Panc1 (cell line): ENCODE data around the gene GJC2. TPM values are rescaled to one million over a fixed set of nuclear protein-coding genes. Genes with fewer than 3 reads are reported as not detected.

Source experiments
- ATAC-seq: fragments of 200-7000 bp; cut with Tn5 transposase; 2 replicates; pipeline ENCODE4 v1.9.1; 2020; ENCODE audit warnings: mild to moderate bottlenecking, moderate library complexity
- BruUV-seq: library from RNA; stranded (reverse); fragments of 400-500 nt; replicated peaks from 2 replicates; lab custom pipeline; 2021; lab: Mats Ljungman, UMichigan
- CTCF ChIA-PET: fragments of 300-600 bp; sonication (Branson Sonifier 250); formaldehyde crosslinking; loops from one replicate; lab custom pipeline; 2022; ENCODE audit warnings: antibody characterized with exemption; lab: Charles Lee
- POLR2A ChIA-PET: fragments of 300-600 bp; sonication (Branson Sonifier 250); formaldehyde crosslinking; loops from one replicate; lab custom pipeline; 2022; ENCODE audit warnings: antibody characterized with exemption; lab: Charles Lee
- DNase-seq: peaks from one replicate; pipeline ENCODE4 v3.0.0-alpha.2; 2010; ENCODE audit warnings: low read depth, low spot score
- H3K27ac ChIP-seq: 2 replicates; pipeline ENCODE4 v1.5.1; 2011; ENCODE audit warnings: mild to moderate bottlenecking, low read length, inconsistent platforms
- H3K27me3 ChIP-seq: fragments of 200-500 bp; sonication (Bioruptor generic); 2 replicates; pipeline ENCODE4 v1.6.0; 2014; ENCODE audit warnings: low read length, inconsistent platforms; ENCODE audit not compliant: control insufficient read depth, insufficient read depth
- H3K36me3 ChIP-seq: fragments of 200-500 bp; sonication (Bioruptor generic); 2 replicates; pipeline ENCODE4 v1.5.1; 2014; ENCODE audit warnings: inconsistent platforms, mild to moderate bottlenecking, low read length, moderate library complexity; ENCODE audit not compliant: control insufficient read depth, insufficient read depth
- H3K4me1 ChIP-seq: 2 replicates; pipeline ENCODE4 v1.5.1; 2011; ENCODE audit warnings: inconsistent platforms, mild to moderate bottlenecking, low read length, moderate library complexity; ENCODE audit not compliant: control insufficient read depth, insufficient read depth
- H3K4me3 ChIP-seq, 2 experiments: 2 replicates each; pipeline ENCODE4 v1.5.1; 2011 to 2012; ENCODE audit warnings: low read depth in 2 of 2, low read length in 2 of 2, mild to moderate bottlenecking in 2 of 2, inconsistent platforms in 1 of 2, moderate library complexity in 1 of 2
- H3K9me3 ChIP-seq: fragments of 200-500 bp; sonication (Bioruptor generic); 2 replicates; pipeline ENCODE4 v1.5.1; 2014; ENCODE audit warnings: low read depth, mild to moderate bottlenecking, inconsistent platforms, low read length, moderate library complexity; ENCODE audit not compliant: control insufficient read depth, insufficient read depth
- CTCF ChIP-seq: fragments of 450-650 bp; IDR thresholded peaks from 2 replicates; pipeline ENCODE4 v1.5.1; 2017; ENCODE audit warnings: mild to moderate bottlenecking
- POLR2AphosphoS5 ChIP-seq: IDR thresholded peaks from 2 replicates; pipeline ENCODE4 v1.6.1; 2012; ENCODE audit warnings: mild to moderate bottlenecking, low read depth, low read length, moderate library complexity
- SIN3A ChIP-seq: IDR thresholded peaks from 2 replicates; pipeline ENCODE4 v1.6.1; 2012; ENCODE audit warnings: low read depth, mild to moderate bottlenecking, low read length, moderate library complexity, borderline replicate concordance; ENCODE audit not compliant: insufficient read depth
- TCF7L2 ChIP-seq: IDR thresholded peaks from 2 replicates; pipeline ENCODE4 v1.6.1; 2011; ENCODE audit warnings: mild to moderate bottlenecking, low read depth, low read length, inconsistent platforms
- in situ Hi-C: cut with HindIII; loops from 2 replicates; pipeline ENCODE4 v1.10.0; 2016; ENCODE audit warnings: low sequenced_read_pairs, low pct_unique_long_range_greater_than_20kb
- intact Hi-C: fragments of 100-400 bp; cut with micrococcal nuclease; formaldehyde crosslinking; loops from one replicate; pipeline ENCODE4 v1.10.0; 2022; ENCODE audit not compliant: unreplicated experiment
- total RNA-seq: library from RNA; stranded (reverse); gene quantifications from one replicate; pipeline ENCODE4 v1.2.1, GENCODE V29; 2021; ENCODE audit not compliant: unreplicated experiment
- TF ChIP-seq, protein P1 (sequence below), 2 experiments: IDR thresholded peaks; 2 replicates each; pipeline ENCODE4 v1.6.1; 2011 to 2012; ENCODE audit warnings: low read depth in 2 of 2, control low read depth in 1 of 2, low read length in 1 of 2, mild to moderate bottlenecking in 1 of 2, moderate library complexity in 1 of 2; ENCODE audit not compliant: insufficient read depth in 1 of 2

Gene GJC2
- total RNA-seq, 1 experiment from 2014 or later, result 2.4 TPM

GRCh38 chr1:228194921-228195812 lies 45.4 kb downstream of the GJC2 start:
- Histone ChIP-seq H3K27ac (no peak overlapping the region), H3K27me3 (no peaks in the 10 kb centered on the region), H3K36me3 (no peaks in the 10 kb centered on the region), H3K9me3 (peaks cover 11% of the 10 kb centered on the region; the same call in 1 of the 2 replicates), H3K4me1 (no peaks in the 10 kb centered on the region), H3K4me3 (no peak overlapping the region)
- CTCF ChIA-PET, result no interaction called here
- TF ChIP-seq CTCF, result no peak
- no peak for TF ChIP-seq POLR2AphosphoS5
- no peak for TF ChIP-seq TCF7L2
- no peak for TF ChIP-seq SIN3A
- TF ChIP-seq, protein P1, sequence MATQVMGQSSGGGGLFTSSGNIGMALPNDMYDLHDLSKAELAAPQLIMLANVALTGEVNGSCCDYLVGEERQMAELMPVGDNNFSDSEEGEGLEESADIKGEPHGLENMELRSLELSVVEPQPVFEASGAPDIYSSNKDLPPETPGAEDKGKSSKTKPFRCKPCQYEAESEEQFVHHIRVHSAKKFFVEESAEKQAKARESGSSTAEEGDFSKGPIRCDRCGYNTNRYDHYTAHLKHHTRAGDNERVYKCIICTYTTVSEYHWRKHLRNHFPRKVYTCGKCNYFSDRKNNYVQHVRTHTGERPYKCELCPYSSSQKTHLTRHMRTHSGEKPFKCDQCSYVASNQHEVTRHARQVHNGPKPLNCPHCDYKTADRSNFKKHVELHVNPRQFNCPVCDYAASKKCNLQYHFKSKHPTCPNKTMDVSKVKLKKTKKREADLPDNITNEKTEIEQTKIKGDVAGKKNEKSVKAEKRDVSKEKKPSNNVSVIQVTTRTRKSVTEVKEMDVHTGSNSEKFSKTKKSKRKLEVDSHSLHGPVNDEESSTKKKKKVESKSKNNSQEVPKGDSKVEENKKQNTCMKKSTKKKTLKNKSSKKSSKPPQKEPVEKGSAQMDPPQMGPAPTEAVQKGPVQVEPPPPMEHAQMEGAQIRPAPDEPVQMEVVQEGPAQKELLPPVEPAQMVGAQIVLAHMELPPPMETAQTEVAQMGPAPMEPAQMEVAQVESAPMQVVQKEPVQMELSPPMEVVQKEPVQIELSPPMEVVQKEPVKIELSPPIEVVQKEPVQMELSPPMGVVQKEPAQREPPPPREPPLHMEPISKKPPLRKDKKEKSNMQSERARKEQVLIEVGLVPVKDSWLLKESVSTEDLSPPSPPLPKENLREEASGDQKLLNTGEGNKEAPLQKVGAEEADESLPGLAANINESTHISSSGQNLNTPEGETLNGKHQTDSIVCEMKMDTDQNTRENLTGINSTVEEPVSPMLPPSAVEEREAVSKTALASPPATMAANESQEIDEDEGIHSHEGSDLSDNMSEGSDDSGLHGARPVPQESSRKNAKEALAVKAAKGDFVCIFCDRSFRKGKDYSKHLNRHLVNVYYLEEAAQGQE (IDR thresholded peaks at IDR 0.05; ENCODE audit: insufficient read depth in 1 of 2, low read depth in 2 of 2, low read length in 1 of 2), result no peak
- ATAC-seq (no peak), DNase-seq (no peak)
- POLR2A ChIA-PET, result no interaction called here
- in situ Hi-C loops, result no loop called here
- BruUV-seq, result no TSS peak
- intact Hi-C loops, result no loop called here

GRCh38 chr1:228197555-228198147 lies 47.9 kb downstream of the GJC2 start:
- DNase-seq (no peak), ATAC-seq (no peak)
- in situ Hi-C loops, result no loop called here
- Histone ChIP-seq H3K4me1 (no peaks in the 10 kb centered on the region), H3K9me3 (peaks cover 11% of the 10 kb centered on the region; the same call in 1 of the 2 replicates), H3K27me3 (no peaks in the 10 kb centered on the region), H3K4me3 (no peak overlapping the region), H3K36me3 (no peaks in the 10 kb centered on the region), H3K27ac (no peak overlapping the region)
- BruUV-seq, result no TSS peak
- ChIA-PET POLR2A (no interaction called here), CTCF (no interaction called here)
- intact Hi-C loops, result no loop called here
- TF ChIP-seq TCF7L2 (no peak), POLR2AphosphoS5 (no peak), CTCF (no peak), SIN3A (no peak)
- TF ChIP-seq, protein P1 (IDR thresholded peaks at IDR 0.05; ENCODE audit: insufficient read depth in 1 of 2, low read depth in 2 of 2, low read length in 1 of 2), result no peak
